HepG2 (cell line): ENCODE results near the gene PHF8. TPM values are rescaled to one million over a fixed set of nuclear protein-coding genes. Genes with fewer than 3 reads are reported as not detected.

Experiments used
- ATAD3A ChIP-seq: sonication (generic); formaldehyde crosslinking; IDR thresholded peaks from 2 replicates; pipeline ENCODE4 v1.4.0; 2020; ENCODE audit warnings: missing genetic modification reagents
- FIP1L1 ChIP-seq: fragments of 200-400 bp; formaldehyde crosslinking; IDR thresholded peaks from 2 replicates; pipeline ENCODE4 v1.6.1; 2018; ENCODE audit warnings: low read depth, mild to moderate bottlenecking, low read length, moderate library complexity, borderline replicate concordance; ENCODE audit not compliant: insufficient read depth
- GATAD2A ChIP-seq: IDR thresholded peaks from 2 replicates; pipeline ENCODE4 v1.6.1; 2016
- GTF2F1 ChIP-seq: fragments of 150-350 bp; IDR thresholded peaks from 2 replicates; pipeline ENCODE4 v1.6.1; 2014; ENCODE audit warnings: low read length
- HDAC6 ChIP-seq: fragments of 200-600 bp; sonication (generic); IDR thresholded peaks from 2 replicates; pipeline ENCODE4 v1.7.0; 2017; ENCODE audit warnings: mild to moderate bottlenecking, antibody characterized with exemption, low read length, low read depth
- LCORL ChIP-seq, 2 experiments: fragments of 450-650 bp in 1 of 2; sonication (generic) in 1 of 2; formaldehyde crosslinking in 1 of 2; IDR thresholded peaks; 2 replicates each; pipeline versions ENCODE4 v1.5.0 to v1.6.1; 2017 to 2020; ENCODE audit warnings: antibody characterized with exemption in 1 of 2, missing genetic modification reagents in 1 of 2
- NR2F2 ChIP-seq: IDR thresholded peaks from 2 replicates; pipeline ENCODE4 v1.6.1; 2012; ENCODE audit warnings: low read depth, inconsistent platforms, borderline replicate concordance
- POGZ ChIP-seq: sonication (generic); formaldehyde crosslinking; IDR thresholded peaks from 2 replicates; pipeline ENCODE4 v1.4.0; 2020; ENCODE audit warnings: mild to moderate bottlenecking, missing genetic modification reagents
- SCMH1 ChIP-seq: sonication (generic); formaldehyde crosslinking; IDR thresholded peaks from 2 replicates; pipeline ENCODE4 v1.9.0; 2021; ENCODE audit warnings: missing genetic modification reagents, mild to moderate bottlenecking, borderline replicate concordance
- SOX6 ChIP-seq, 2 experiments: fragments of 450-650 bp in 1 of 2; sonication (generic) in 1 of 2; formaldehyde crosslinking in 1 of 2; IDR thresholded peaks; 2 replicates each; pipeline versions ENCODE4 v1.4.0 to v1.6.1; 2017 to 2020; ENCODE audit warnings: antibody characterized with exemption in 1 of 2, mild to moderate bottlenecking in 1 of 2, missing genetic modification reagents in 1 of 2
- SRY ChIP-seq: sonication (generic); formaldehyde crosslinking; IDR thresholded peaks from 2 replicates; pipeline ENCODE4 v1.8.0; 2022; ENCODE audit warnings: mild to moderate bottlenecking, missing genetic modification reagents
- TCF12 ChIP-seq, 2 experiments: fragments of 450-650 bp in 1 of 2; sonication (generic) in 1 of 2; formaldehyde crosslinking in 1 of 2; IDR thresholded peaks; 2 replicates each; pipeline versions ENCODE4 v1.6.1 to v1.8.0; 2017 to 2022; ENCODE audit warnings: antibody characterized with exemption in 1 of 2, mild to moderate bottlenecking in 1 of 2, missing genetic modification reagents in 1 of 2, moderate library complexity in 1 of 2
- THAP9 ChIP-seq: sonication (generic); formaldehyde crosslinking; IDR thresholded peaks from 2 replicates; pipeline ENCODE4; 2020; ENCODE audit warnings: missing genetic modification reagents, mild to moderate bottlenecking, borderline replicate concordance
- ZC3H13 ChIP-seq: sonication (generic); formaldehyde crosslinking; IDR thresholded peaks from 2 replicates; pipeline ENCODE4 v1.8.1; 2023; ENCODE audit warnings: mild to moderate bottlenecking, missing genetic modification reagents, moderate library complexity
- ZNF546 ChIP-seq: sonication (generic); formaldehyde crosslinking; conservative IDR thresholded peaks from 2 replicates; pipeline ENCODE4 v1.8.1; 2023; ENCODE audit warnings: mild to moderate bottlenecking, missing genetic modification reagents
- ZNF580 ChIP-seq: IDR thresholded peaks from 2 replicates; pipeline ENCODE4 v1.6.1; 2016; ENCODE audit warnings: low read depth, borderline replicate concordance
- polyA plus RNA-seq, 8 experiments: library from polyadenylated mRNA; depleted of rRNA in 3 of 8; stranded (reverse) in 7 of 8; unstranded in 1 of 8; fragments of >200 nt; fragmentation: Illumina TruSeq in 4 of 8; extraction: Trizol in 4 of 8; gene quantifications; 2 replicates each; pipeline versions ENCODE4 v1.2.1 to v1.2.3, GENCODE V29; 2011 to 2016; ENCODE audit warnings: low read depth in 4 of 8, missing spikeins in 1 of 8, mixed read lengths in 1 of 8; ENCODE audit not compliant: insufficient read depth in 1 of 8
- total RNA-seq, 5 experiments: library from RNA; depleted of rRNA; stranded (reverse); fragments of >200 nt; fragmentation: Illumina TruSeq; extraction: Trizol; gene quantifications; 2 replicates each; pipeline ENCODE4 v1.2.3, GENCODE V29; 2016; ENCODE audit warnings: low read depth in 1 of 5
- TF ChIP-seq, protein P1 (sequence below): sonication (generic); formaldehyde crosslinking; IDR thresholded peaks from 2 replicates; pipeline ENCODE4 v1.5.0; 2020; ENCODE audit warnings: mild to moderate bottlenecking, missing genetic modification reagents
- TF ChIP-seq, protein P2 (sequence below): IDR thresholded peaks from 2 replicates; pipeline ENCODE4 v1.4.0; 2020; ENCODE audit warnings: mild to moderate bottlenecking, missing genetic modification reagents

Gene PHF8
- total and polyA plus RNA-seq, 2 of the 13 experiments (the other 11 are each of a cell fraction or from before 2014, with no cell fraction given), result 15.5 to 19.1 TPM

GRCh38 chrX:54044126-54044876 lies at the start of gene PHF8 (continued):
- no peak for TF ChIP-seq GTF2F1
- TF ChIP-seq FIP1L1, result 0 out of 2 replicates have a peak, but pooled peaks have one; percentile 37
- TF ChIP-seq HDAC6, result no peak
- TF ChIP-seq THAP9 (CRISPR knock-in tag), result peak; percentile 99
- TF ChIP-seq TCF12 (IDR thresholded peaks at IDR 0.05), result no peak
- TF ChIP-seq TCF12 (CRISPR knock-in tag; IDR thresholded peaks at IDR 0.05), result no peak
- TF ChIP-seq ATAD3A, result no peak
- TF ChIP-seq ZC3H13, result no peak
- TF ChIP-seq, protein P1, sequence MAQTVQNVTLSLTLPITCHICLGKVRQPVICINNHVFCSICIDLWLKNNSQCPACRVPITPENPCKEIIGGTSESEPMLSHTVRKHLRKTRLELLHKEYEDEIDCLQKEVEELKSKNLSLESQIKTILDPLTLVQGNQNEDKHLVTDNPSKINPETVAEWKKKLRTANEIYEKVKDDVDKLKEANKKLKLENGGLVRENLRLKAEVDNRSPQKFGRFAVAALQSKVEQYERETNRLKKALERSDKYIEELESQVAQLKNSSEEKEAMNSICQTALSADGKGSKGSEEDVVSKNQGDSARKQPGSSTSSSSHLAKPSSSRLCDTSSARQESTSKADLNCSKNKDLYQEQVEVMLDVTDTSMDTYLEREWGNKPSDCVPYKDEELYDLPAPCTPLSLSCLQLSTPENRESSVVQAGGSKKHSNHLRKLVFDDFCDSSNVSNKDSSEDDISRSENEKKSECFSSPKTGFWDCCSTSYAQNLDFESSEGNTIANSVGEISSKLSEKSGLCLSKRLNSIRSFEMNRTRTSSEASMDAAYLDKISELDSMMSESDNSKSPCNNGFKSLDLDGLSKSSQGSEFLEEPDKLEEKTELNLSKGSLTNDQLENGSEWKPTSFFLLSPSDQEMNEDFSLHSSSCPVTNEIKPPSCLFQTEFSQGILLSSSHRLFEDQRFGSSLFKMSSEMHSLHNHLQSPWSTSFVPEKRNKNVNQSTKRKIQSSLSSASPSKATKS (CRISPR knock-in tag), result 0 out of 2 replicates have a peak, but pooled peaks have one; percentile 63
- TF ChIP-seq SOX6 (IDR thresholded peaks at IDR 0.05), result no peak
- TF ChIP-seq SOX6 (CRISPR knock-in tag; IDR thresholded peaks at IDR 0.05), result peak; percentile 9; the same call in 1 of the 2 replicates
- no peak for TF ChIP-seq LCORL (IDR thresholded peaks at IDR 0.05)
- TF ChIP-seq LCORL (CRISPR knock-in tag; IDR thresholded peaks at IDR 0.05), result no peak
- no peak for TF ChIP-seq ZNF546 (CRISPR knock-in tag)
- no peak for TF ChIP-seq GATAD2A (CRISPR knock-in tag)
- TF ChIP-seq POGZ (CRISPR knock-in tag), result peak; percentile 48; the same call in 1 of the 2 replicates
- TF ChIP-seq SCMH1 (CRISPR knock-in tag), result no peak
- TF ChIP-seq SRY, result no peak
- TF ChIP-seq ZNF580 (CRISPR knock-in tag), result no peak
- TF ChIP-seq, protein P2, sequence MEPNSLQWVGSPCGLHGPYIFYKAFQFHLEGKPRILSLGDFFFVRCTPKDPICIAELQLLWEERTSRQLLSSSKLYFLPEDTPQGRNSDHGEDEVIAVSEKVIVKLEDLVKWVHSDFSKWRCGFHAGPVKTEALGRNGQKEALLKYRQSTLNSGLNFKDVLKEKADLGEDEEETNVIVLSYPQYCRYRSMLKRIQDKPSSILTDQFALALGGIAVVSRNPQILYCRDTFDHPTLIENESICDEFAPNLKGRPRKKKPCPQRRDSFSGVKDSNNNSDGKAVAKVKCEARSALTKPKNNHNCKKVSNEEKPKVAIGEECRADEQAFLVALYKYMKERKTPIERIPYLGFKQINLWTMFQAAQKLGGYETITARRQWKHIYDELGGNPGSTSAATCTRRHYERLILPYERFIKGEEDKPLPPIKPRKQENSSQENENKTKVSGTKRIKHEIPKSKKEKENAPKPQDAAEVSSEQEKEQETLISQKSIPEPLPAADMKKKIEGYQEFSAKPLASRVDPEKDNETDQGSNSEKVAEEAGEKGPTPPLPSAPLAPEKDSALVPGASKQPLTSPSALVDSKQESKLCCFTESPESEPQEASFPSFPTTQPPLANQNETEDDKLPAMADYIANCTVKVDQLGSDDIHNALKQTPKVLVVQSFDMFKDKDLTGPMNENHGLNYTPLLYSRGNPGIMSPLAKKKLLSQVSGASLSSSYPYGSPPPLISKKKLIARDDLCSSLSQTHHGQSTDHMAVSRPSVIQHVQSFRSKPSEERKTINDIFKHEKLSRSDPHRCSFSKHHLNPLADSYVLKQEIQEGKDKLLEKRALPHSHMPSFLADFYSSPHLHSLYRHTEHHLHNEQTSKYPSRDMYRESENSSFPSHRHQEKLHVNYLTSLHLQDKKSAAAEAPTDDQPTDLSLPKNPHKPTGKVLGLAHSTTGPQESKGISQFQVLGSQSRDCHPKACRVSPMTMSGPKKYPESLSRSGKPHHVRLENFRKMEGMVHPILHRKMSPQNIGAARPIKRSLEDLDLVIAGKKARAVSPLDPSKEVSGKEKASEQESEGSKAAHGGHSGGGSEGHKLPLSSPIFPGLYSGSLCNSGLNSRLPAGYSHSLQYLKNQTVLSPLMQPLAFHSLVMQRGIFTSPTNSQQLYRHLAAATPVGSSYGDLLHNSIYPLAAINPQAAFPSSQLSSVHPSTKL (CRISPR knock-in tag), result peak; percentile 23; the same call in 1 of the 2 replicates
- TF ChIP-seq NR2F2, result peak; percentile 43; the same call in 1 of the 2 replicates
